HG03280 (cell line): ENCODE results near the gene ZNF552.
"Not testable (repeated sequence)": the region's sequence is repeated elsewhere in the genome, so short reads cannot be mapped to it uniquely, and the experiment has no call there.

Experiments used
- ATAC-seq: cut with Tn5 transposase; IDR thresholded peaks from one replicate; pipeline ENCODE4 v1.9.1; 2021; ENCODE audit warnings: mild to moderate bottlenecking, moderate library complexity; ENCODE audit not compliant: unreplicated experiment

Gene ZNF552

GRCh38 chr19:57819475-57820148 lies 4.9 kb upstream of the ZNF552 start:
- peak; percentile 85 for ATAC-seq

GRCh38 chr19:57818378-57818777 lies 3.7 kb upstream of the ZNF552 start:
- no peak for ATAC-seq

GRCh38 chr19:57817976-57818375 lies 3.3 kb upstream of the ZNF552 start:
- no peak for ATAC-seq

DNA sequence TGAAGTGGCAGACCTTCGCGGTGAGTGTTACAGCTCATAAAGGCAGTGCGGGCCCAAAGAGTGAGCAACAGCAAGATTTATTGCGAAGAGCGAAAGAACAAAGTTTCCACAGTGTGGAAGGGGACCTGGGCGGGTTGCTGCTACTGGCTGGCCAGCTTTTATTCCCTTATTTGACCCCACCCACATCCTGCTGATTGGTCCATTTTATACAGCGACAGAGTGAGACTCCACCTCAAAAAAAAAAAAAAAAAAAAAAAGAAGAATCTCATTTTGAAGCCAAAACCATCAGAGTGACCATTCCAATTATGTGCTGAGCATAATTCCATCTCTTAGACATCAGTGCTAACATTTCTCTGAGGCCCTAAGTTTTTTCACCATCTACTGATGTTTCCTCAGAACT lies 1.9 kb upstream of the ZNF552 start:
- no peak for ATAC-seq

DNA sequence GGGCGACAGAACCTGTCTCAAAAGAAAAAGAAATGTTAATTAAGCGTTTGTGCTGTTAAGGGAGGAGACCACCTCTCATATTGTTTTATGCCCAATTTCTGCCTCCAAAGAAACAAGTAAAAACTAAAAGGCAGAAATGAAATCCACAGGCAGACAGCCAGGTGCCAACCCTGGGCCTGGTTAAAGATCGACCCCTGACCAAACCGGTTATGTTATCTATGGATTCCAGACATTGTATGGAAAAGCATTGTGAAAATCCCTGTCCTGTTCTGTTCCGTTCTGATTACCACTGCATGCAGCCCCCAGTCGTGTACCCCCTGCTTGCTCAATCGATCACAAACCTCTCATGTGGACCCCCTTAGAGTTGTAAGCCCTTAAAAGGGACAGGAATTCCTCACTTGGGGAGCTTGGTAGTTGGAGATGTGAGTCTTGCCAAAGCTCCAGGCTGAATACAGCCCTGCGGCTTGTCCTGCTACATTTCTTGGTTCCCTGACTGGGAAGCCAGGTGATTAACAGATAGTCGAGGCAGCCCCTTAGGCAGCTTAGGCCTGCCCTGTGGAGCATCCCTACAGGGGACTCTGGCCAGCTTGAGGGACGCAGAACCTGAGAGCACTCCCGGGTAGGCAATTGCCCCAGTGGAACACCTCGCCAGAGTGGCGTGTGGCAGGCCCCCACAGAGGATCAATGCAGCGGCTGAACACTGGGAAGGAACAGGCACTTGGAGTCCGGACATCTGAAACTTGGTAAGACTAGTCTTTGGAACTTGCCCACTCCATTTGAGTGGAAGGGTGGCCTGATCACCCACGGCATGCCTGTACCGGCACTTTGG lies 748 bp upstream of the ZNF552 start:
- no peak for ATAC-seq

- ATAC-seq: no peak
These were observed 701 bp downstream of the ZNF552 start for GRCh38 chr19:57813919-57814504.

- ATAC-seq: not testable (repeated sequence)
These were observed 1.5 kb downstream of the ZNF552 start for GRCh38 chr19:57812975-57813820.

GRCh38 chr19:57812226-57812625 lies 2.5 kb downstream of the ZNF552 start:
- peak; percentile 51 for ATAC-seq

- not testable (repeated sequence) for ATAC-seq
These were observed 4.1 kb downstream of the ZNF552 start for GRCh38 chr19:57810410-57811295.

GRCh38 chr19:57807541-57807940 lies 7.2 kb downstream of the ZNF552 start:
- ATAC-seq: no peak

GRCh38 chr19:57803594-57804325 lies 11.0 kb downstream of the ZNF552 start:
- no peak for ATAC-seq

- ATAC-seq: no peak
These were observed 11.5 kb downstream of the ZNF552 start for GRCh38 chr19:57803265-57803593.

DNA sequence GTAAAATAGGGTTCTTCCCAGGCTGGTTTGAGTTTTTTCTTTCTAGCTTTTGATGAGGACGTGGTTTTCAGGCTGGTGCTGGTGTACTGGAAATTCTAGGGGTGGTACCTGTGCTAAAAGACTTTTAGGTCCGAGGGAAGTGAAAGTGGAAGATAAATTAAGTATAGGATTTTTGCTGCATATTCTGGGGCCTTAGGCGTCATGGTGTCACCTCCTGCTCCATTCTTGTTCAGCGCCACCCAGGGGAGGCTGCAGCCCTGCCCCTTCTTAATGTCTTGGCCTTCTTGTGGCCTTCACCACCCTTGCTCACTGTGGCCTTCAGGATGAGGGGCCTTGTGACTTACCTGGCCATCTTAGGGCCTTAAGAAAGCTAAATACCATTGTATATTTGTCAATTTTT lies 12.4 kb downstream of the ZNF552 start:
- ATAC-seq: no peak

GRCh38 chr19:57800696-57801095 lies 14.0 kb downstream of the ZNF552 start:
- no peak for ATAC-seq

GRCh38 chr19:57796580-57796979 lies 18.1 kb downstream of the ZNF552 start:
- not testable (repeated sequence) for ATAC-seq

- no peak for ATAC-seq
These were observed 25.4 kb downstream of the ZNF552 start for GRCh38 chr19:57789288-57789687.

- no peak for ATAC-seq
These were observed 26.5 kb downstream of the ZNF552 start for GRCh38 chr19:57788114-57788692.

- ATAC-seq: no peak
These were observed 27.8 kb downstream of the ZNF552 start for GRCh38 chr19:57786906-57787305.

- no peak for ATAC-seq
These were observed 28.4 kb downstream of the ZNF552 start for GRCh38 chr19:57786286-57786685.
